ENCODE results near the gene PURA.

Gene PURA

DNA sequence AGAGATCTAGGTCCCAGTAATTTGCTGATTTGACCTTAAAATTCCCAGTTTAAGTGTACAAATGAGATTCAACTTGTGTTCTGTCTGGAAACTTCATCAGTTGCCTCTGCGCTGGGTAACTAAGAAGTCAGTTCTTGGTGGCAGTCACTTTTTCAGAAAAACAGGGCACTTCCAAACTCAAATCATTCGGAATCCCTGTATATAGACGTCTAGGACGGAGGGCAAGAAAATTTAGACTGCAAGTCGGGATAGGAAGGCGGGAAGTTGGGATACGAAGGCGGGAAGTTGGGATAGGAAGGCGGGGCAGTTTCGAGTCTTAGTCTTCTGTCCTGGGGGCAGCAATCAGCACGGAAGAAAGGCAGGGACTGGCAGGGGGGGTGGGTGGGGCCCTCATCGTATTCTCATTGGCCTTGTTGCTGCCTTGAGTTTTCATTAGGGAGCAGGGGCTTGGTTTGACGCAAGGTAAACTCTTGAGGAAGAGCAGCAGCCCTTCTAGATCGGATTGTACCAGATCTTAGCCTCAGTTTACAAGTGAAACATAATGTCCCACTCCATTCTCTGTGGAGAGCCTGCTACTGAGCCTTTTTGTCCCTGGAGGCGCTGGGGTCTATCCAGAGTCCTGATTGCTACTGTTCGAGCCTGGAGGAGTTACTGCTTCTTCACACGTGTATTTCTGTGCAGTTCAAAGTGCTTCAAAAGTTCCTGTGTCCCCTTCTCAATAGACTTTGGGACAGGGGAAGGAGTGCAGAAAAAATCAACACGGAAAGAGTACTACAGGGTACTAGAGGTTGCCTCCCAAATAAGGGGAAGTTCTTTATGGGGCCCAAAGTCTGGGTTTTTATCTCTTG lies 2.7 kb upstream of the PURA start (continued):
- TF ChIP-seq, protein P1, sequence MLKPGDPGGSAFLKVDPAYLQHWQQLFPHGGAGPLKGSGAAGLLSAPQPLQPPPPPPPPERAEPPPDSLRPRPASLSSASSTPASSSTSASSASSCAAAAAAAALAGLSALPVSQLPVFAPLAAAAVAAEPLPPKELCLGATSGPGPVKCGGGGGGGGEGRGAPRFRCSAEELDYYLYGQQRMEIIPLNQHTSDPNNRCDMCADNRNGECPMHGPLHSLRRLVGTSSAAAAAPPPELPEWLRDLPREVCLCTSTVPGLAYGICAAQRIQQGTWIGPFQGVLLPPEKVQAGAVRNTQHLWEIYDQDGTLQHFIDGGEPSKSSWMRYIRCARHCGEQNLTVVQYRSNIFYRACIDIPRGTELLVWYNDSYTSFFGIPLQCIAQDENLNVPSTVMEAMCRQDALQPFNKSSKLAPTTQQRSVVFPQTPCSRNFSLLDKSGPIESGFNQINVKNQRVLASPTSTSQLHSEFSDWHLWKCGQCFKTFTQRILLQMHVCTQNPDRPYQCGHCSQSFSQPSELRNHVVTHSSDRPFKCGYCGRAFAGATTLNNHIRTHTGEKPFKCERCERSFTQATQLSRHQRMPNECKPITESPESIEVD (tag by site-specific recombination; IDR thresholded peaks at IDR 0.05) = no peak
- TF ChIP-seq BCL11B (tag by site-specific recombination; IDR thresholded peaks at IDR 0.05; ENCODE audit: low read depth) (no peak), ZNF623 (tag by site-specific recombination; IDR thresholded peaks at IDR 0.05) (no peak), ZNF366 (tag by site-specific recombination; conservative IDR thresholded peaks at IDR 0.05) (peak; percentile 35; the same call in 1 of the 2 replicates), ZNF2 (tag by site-specific recombination; IDR thresholded peaks at IDR 0.05) (no peak), ZNF530 (tag by site-specific recombination; IDR thresholded peaks at IDR 0.05; ENCODE audit: low read depth) (no peak), IKZF3 (tag by site-specific recombination; IDR thresholded peaks at IDR 0.05) (peak; percentile 85), ZNF211 (tag by site-specific recombination; IDR thresholded peaks at IDR 0.05; ENCODE audit: low read depth) (no peak), ZNF221 (tag by site-specific recombination; IDR thresholded peaks at IDR 0.05; ENCODE audit: borderline replicate concordance) (no peak), ZNF223 (tag by site-specific recombination; IDR thresholded peaks at IDR 0.05) (no peak), KLF10 (tag by site-specific recombination; IDR thresholded peaks at IDR 0.05) (peak; percentile 58; the same call in 1 of the 2 replicates), ZNF610 (tag by site-specific recombination; IDR thresholded peaks at IDR 0.05; ENCODE audit: borderline replicate concordance) (no peak), ZNF394 (tag by site-specific recombination; IDR thresholded peaks at IDR 0.05; ENCODE audit: borderline replicate concordance) (no peak), ZNF24 (tag by site-specific recombination; IDR thresholded peaks at IDR 0.05) (no peak), RBAK (tag by site-specific recombination; IDR thresholded peaks at IDR 0.05) (no peak), ZNF350 (tag by site-specific recombination; IDR thresholded peaks at IDR 0.05) (no peak)
- TF ChIP-seq, protein P2, sequence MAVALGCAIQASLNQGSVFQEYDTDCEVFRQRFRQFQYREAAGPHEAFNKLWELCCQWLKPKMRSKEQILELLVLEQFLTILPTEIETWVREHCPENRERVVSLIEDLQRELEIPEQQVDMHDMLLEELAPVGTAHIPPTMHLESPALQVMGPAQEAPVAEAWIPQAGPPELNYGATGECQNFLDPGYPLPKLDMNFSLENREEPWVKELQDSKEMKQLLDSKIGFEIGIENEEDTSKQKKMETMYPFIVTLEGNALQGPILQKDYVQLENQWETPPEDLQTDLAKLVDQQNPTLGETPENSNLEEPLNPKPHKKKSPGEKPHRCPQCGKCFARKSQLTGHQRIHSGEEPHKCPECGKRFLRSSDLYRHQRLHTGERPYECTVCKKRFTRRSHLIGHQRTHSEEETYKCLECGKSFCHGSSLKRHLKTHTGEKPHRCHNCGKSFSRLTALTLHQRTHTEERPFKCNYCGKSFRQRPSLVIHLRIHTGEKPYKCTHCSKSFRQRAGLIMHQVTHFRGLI (tag by site-specific recombination; IDR thresholded peaks at IDR 0.05) = no peak
- TF ChIP-seq, protein P3, sequence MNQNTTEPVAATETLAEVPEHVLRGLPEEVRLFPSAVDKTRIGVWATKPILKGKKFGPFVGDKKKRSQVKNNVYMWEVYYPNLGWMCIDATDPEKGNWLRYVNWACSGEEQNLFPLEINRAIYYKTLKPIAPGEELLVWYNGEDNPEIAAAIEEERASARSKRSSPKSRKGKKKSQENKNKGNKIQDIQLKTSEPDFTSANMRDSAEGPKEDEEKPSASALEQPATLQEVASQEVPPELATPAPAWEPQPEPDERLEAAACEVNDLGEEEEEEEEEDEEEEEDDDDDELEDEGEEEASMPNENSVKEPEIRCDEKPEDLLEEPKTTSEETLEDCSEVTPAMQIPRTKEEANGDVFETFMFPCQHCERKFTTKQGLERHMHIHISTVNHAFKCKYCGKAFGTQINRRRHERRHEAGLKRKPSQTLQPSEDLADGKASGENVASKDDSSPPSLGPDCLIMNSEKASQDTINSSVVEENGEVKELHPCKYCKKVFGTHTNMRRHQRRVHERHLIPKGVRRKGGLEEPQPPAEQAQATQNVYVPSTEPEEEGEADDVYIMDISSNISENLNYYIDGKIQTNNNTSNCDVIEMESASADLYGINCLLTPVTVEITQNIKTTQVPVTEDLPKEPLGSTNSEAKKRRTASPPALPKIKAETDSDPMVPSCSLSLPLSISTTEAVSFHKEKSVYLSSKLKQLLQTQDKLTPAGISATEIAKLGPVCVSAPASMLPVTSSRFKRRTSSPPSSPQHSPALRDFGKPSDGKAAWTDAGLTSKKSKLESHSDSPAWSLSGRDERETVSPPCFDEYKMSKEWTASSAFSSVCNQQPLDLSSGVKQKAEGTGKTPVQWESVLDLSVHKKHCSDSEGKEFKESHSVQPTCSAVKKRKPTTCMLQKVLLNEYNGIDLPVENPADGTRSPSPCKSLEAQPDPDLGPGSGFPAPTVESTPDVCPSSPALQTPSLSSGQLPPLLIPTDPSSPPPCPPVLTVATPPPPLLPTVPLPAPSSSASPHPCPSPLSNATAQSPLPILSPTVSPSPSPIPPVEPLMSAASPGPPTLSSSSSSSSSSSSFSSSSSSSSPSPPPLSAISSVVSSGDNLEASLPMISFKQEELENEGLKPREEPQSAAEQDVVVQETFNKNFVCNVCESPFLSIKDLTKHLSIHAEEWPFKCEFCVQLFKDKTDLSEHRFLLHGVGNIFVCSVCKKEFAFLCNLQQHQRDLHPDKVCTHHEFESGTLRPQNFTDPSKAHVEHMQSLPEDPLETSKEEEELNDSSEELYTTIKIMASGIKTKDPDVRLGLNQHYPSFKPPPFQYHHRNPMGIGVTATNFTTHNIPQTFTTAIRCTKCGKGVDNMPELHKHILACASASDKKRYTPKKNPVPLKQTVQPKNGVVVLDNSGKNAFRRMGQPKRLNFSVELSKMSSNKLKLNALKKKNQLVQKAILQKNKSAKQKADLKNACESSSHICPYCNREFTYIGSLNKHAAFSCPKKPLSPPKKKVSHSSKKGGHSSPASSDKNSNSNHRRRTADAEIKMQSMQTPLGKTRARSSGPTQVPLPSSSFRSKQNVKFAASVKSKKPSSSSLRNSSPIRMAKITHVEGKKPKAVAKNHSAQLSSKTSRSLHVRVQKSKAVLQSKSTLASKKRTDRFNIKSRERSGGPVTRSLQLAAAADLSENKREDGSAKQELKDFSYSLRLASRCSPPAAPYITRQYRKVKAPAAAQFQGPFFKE (tag by site-specific recombination; IDR thresholded peaks at IDR 0.05; ENCODE audit: borderline replicate concordance) = no peak
- TF ChIP-seq, protein P4, sequence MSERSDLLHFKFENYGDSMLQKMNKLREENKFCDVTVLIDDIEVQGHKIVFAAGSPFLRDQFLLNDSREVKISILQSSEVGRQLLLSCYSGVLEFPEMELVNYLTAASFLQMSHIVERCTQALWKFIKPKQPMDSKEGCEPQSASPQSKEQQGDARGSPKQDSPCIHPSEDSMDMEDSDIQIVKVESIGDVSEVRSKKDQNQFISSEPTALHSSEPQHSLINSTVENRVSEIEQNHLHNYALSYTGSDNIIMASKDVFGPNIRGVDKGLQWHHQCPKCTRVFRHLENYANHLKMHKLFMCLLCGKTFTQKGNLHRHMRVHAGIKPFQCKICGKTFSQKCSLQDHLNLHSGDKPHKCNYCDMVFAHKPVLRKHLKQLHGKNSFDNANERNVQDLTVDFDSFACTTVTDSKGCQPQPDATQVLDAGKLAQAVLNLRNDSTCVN (tag by site-specific recombination; optimal IDR thresholded peaks at IDR 0.05) = peak; percentile 15
- TF ChIP-seq, protein P5, sequence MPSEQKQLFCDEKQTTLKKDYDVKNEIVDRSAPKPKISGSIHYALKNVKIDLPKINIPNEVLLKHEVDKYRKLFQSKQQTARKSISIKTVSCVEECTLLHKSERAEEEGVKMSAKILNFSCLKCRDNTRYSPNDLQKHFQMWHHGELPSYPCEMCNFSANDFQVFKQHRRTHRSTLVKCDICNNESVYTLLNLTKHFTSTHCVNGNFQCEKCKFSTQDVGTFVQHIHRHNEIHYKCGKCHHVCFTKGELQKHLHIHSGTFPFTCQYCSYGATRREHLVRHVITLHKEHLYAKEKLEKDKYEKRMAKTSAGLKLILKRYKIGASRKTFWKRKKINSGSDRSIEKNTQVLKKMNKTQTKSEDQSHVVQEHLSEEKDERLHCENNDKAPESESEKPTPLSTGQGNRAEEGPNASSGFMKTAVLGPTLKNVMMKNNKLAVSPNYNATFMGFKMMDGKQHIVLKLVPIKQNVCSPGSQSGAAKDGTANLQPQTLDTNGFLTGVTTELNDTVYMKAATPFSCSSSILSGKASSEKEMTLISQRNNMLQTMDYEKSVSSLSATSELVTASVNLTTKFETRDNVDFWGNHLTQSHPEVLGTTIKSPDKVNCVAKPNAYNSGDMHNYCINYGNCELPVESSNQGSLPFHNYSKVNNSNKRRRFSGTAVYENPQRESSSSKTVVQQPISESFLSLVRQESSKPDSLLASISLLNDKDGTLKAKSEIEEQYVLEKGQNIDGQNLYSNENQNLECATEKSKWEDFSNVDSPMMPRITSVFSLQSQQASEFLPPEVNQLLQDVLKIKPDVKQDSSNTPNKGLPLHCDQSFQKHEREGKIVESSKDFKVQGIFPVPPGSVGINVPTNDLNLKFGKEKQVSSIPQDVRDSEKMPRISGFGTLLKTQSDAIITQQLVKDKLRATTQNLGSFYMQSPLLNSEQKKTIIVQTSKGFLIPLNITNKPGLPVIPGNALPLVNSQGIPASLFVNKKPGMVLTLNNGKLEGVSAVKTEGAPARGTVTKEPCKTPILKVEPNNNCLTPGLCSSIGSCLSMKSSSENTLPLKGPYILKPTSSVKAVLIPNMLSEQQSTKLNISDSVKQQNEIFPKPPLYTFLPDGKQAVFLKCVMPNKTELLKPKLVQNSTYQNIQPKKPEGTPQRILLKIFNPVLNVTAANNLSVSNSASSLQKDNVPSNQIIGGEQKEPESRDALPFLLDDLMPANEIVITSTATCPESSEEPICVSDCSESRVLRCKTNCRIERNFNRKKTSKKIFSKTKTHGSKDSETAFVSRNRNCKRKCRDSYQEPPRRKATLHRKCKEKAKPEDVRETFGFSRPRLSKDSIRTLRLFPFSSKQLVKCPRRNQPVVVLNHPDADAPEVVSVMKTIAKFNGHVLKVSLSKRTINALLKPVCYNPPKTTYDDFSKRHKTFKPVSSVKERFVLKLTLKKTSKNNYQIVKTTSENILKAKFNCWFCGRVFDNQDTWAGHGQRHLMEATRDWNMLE (tag by site-specific recombination; conservative IDR thresholded peaks at IDR 0.05; ENCODE audit: low read depth) = no peak
- TF ChIP-seq, protein P6, sequence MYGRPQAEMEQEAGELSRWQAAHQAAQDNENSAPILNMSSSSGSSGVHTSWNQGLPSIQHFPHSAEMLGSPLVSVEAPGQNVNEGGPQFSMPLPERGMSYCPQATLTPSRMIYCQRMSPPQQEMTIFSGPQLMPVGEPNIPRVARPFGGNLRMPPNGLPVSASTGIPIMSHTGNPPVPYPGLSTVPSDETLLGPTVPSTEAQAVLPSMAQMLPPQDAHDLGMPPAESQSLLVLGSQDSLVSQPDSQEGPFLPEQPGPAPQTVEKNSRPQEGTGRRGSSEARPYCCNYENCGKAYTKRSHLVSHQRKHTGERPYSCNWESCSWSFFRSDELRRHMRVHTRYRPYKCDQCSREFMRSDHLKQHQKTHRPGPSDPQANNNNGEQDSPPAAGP (tag by site-specific recombination; IDR thresholded peaks at IDR 0.05) = peak; percentile 15; the same call in 1 of the 2 replicates
